Activated CD4-positive, CD25-positive, alpha-beta regulatory T cell (primary cell): ENCODE measurements around the gene EPHB1.
"Not testable (repeated sequence)": the region's sequence is repeated elsewhere in the genome, so short reads cannot be mapped to it uniquely, and the experiment has no call there.

Experiments
- DNase-seq, 4 experiments: peaks; one replicate each; lab custom pipeline; 2025; lab: John Stamatoyannopoulos, UW

The EPHB1 gene

GRCh38 chr3:135084405-135084804 lies 289.3 kb downstream of the EPHB1 start:
- no peak for DNase-seq

DNA sequence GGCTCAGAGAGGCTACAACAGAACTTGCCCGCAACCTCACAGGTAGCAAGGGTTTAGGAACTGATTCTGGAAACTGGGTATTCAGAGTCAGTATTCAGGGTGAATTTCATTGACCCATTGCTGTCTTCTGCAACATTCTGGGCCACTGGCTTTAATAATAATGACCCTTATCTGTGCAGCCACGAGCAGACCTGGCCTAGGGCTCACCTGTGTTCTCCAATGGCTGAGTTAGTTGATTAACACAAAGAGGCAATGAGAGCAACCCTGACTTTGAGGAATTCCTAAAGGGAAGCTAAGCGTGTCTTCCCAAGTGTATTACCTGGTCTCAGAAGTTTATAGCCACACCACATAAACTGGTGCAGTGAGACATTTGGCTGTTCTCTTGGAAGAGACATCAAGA lies 289.9 kb downstream of the EPHB1 start:
- no peak for DNase-seq

DNA sequence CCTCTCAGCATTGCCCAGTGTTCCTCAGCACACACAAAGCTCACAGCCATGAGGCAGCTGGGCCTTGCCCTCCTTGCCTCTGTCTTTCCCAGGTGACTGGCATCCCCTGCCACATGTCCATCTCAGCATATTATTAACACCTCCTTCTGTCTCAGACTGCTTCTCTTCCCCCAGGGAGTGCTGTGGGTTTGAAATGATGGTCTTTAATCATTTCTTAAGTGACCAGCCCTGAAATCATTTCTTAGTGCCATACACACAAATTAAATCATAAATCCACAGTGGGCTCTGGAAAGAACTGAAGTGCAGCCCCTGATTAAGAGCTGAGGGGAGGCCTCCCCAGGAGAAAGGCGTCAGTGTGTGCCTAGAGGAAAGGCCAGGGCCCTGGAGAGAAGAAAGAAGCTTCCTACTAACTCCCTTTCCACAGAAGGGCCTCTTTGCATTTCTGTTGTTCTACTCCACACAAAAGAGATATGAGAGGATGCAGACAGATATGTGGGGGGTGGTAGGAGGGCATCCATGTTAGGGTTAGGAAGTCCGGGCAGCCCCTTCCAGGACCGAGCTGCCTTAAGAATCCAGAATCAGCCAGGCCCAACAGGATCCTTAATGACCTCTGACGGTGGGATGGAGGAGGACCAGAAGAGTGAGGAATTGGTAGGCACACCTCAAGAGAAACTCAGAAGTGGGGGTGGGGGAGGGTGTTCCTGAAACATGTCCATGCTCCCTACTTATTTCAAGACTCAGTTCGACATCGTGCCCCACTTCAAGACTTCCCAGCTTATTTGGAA lies 290.8 kb downstream of the EPHB1 start:
- no peak for DNase-seq

- no peak for DNase-seq
Measured at GRCh38 chr3:135087782-135088181, 292.7 kb downstream of the EPHB1 start.

DNA sequence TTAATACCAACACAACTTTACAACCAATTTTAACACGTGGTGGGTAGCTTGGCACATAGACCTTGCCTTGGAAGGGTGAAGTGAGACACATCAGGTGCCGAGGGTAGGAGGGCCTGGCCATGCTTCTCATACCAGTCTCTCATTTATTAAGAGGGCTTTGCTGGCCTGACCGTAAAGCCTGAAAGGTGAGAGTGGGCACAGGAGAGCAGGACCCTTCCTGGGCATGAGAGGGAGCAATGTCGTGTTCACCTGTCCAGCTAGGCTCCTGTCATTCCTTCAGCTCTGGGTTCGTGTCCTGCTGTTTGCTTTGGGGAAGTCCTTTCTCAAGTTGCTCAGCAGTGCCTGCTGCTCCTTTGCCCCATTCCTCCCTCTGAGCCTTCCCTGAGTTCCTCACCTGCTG lies 294.4 kb downstream of the EPHB1 start:
- DNase-seq = no peak

DNA sequence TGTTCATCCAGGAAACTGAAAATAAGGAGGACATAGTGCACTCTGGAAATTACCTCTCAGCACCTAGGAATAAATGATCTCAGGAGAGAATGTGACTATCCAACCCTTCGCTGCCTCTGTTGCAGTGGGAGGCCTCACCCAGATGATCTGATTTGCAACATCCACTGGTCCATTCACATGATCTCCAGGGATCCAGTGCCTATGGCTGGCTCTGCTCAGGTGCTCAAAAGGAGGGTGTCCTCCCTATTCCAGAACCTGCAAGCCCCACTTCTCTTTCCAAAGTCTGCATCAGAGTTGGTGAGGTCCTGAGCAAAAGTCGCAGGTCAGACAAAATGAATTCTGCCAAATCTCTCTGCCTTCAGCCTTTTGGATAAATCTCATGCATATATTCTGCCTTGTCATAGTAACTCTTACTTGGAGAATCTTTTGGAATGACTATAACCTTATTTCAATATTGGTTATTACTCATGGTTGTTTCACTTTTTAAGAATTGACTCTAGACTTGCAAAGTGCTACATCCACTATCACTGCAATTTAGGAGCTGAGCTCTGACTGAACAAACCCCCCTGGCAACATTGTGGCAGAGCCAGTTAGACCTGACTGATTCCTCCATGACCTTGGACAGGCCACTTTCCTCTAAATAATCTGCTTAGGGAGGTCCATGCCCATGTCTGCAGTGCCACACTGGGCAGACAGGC lies 295.1 kb downstream of the EPHB1 start:
- DNase-seq = no peak

DNA sequence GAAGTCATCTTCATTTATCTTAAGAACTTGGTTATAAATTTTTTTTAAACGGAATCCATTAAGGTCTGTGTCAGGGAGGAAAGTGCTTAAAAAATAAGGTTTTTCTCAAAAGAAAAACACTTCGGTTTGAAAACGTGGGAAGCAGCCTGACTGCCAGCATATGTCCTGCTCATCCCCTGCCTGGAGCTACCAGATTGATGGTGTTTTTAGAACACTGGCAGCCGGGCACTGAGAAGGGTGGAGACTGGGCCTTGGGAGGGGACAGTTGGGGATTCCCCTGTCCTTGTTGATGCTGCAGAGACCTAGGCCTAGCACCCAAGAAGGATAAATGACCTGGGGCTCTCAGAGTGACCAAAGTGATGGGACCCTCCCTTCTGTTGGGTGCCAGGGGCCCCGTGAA lies 296.9 kb downstream of the EPHB1 start:
- no peak for DNase-seq

- DNase-seq = no peak
Measured at GRCh38 chr3:135093121-135093520, 298.1 kb downstream of the EPHB1 start.

DNA sequence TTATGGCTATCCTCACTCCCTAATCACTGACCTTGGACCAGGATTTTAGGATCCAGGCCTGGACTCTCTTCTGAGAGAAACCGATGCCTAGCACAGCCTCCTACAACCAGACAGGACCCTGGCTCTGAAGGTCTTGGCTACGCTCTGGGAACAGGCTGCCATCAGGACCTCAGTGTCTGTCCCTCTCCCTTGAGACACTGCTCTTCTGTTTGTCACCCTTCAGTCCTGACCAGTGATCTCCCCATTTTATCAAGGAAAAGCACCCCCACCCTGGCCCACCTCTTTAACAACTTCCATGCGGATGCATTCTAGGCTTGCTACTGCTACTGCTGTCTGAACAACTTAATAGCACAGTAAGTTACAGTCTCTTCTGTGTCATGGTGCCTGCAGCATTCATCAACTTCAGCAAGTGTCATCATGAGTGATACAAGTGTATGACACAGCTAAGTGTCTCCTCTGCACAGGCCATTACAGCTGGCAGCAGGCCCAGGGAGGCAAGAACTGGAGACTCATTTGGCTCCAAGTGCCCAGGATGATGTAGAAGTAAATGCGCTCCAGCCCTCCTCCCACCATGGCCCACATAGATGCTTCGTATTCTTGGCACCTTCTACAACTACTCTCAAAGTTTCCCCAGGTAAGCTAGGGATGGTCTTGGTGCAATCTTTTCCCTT lies 302.4 kb downstream of the EPHB1 start:
- DNase-seq = no peak

- DNase-seq = no peak
Measured at GRCh38 chr3:135099734-135100355, 304.8 kb downstream of the EPHB1 start.

DNA sequence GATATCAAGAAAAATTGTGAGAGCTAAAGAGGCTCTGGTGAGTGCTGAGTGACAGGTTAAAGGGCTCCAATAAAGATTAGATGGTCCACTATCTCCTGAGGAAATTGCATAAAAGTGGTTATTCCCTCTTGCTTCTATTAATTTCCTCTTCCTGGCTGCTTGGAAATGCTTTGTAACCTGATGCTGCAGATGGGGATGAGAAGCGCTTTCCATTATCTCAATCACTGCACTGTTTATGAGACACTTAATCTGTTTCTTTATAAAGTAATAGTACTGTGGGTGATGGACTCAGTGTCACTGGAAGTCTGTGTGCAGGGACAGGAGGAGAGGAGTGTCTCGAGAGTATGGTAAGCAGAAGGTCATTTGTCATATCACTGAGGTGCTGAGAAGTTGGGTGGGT lies 305.3 kb downstream of the EPHB1 start:
- no peak for DNase-seq

DNA sequence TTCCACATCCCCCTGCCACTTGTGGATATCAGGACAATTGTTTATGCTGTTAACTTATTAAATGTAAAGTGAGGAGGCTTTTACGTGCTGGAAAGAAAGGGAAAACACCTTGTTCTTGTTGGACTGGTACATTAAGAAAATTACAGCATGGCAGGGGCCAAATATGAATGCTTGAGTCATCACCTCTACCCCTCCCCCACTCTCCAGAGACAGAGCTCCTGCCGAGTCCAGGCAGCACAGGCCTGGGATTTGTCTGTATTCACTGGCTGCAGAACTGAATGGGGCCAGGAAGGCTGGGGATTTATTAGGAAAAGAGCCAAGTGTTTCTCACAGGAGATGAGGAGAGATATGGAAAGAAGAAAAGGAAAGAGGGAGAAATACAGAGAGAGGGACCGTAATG lies 308.9 kb downstream of the EPHB1 start:
- DNase-seq = no peak

DNA sequence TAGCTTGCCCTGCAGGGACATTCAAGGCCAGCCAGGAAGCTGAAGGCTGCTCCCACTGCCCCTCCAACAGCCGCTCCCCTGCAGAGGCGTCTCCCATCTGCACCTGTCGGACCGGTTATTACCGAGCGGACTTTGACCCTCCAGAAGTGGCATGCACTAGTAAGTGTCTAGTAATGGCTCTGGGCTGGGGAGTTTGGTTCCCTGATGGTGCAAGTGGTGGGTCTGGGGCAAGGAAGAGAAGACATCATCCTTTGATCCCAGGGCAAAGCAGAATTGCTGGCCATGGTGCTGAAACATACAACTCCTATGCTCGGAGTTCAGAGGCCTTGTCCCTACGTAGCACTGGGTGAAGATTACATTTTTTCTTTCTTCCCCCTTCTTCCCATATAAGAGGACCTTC lies 311.4 kb downstream of the EPHB1 start:
- DNase-seq = no peak

DNA sequence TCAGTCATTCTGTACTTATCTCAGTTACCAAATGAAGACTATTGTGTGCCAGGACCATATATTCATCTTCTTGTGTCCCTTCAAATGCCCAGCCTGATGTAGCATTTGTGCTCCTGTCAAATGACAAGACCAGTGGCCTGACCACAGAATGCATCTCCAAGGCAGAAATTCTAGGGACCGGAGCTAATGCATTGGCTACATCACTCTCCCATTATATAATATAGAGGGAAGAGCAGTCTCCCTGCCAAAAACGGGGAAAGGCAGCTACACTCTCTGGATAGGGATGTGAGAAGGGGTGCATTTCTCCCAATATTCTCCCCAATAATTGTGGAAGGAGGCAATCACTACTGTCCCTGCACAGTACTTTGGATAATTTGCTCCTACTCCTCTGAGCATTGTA lies 312.0 kb downstream of the EPHB1 start:
- DNase-seq = no peak

GRCh38 chr3:135109681-135110080 lies 314.6 kb downstream of the EPHB1 start:
- DNase-seq = no peak

DNA sequence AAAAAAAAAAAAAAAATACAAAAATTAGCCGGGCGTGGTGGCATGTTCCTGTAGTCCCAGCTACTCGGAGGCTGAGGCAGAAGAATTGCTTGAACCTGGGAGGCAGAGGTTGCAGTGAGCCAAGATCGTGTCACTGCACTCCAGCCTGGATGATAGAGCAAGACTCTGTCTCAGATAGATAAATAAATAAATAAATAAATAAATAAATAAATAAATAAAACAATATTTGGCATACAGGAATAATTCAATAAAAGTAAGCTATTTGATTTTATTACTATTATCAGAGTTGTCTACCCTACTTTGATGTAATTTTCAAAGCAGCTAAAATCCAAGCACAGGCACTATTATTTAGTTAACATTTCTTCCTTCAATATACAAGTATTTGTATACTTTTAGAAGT lies 319.5 kb downstream of the EPHB1 start:
- not testable (repeated sequence) for DNase-seq

DNA sequence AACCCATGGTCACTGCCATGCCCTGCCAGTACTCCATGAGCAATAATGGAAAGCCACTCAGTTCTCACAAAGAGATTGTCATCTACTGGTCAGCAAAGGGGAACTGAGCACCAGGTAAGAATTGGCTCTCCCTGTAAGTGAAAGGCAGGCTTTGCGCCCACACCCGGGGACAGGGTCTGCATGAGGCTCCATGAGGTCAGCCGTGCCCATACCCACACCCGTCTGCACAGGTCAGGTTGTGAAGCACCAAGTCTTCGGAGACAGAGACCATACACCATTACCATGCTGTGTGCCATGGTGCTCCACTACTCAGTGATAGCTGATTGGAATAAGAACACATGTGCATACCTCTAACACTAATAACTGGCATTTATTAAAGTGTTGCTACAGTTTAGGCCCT lies 322.9 kb downstream of the EPHB1 start:
- no peak for DNase-seq

- no peak for DNase-seq
Measured at GRCh38 chr3:135118792-135119191, 323.7 kb downstream of the EPHB1 start.

- DNase-seq = no peak
Measured at GRCh38 chr3:135125171-135125801, 330.2 kb downstream of the EPHB1 start.

DNA sequence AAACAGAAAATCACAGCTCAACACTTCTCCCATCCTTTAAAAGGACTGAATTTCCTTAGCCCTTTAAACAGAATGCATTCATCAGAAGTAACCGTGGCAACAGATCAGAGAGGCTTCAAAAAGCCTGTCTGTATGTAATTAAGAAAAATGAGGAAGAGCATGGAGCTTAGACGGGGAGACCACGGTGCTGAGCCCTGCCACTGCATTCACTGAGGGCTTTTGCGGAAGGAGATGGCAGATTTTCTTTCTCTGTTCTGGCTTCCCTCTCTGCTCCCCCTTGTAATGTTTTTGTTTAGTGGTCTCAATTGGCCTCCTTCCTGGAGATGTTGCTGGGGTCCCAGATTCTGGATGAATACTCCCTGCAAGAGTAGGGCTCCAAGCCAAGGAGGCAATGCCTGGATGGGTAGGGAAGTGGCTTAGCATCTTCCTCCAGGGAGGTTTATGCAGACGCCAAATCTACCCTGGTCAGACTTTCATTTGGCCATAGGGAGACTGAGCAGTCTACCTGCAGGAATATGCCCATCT lies 332.9 kb downstream of the EPHB1 start:
- DNase-seq = no peak

DNA sequence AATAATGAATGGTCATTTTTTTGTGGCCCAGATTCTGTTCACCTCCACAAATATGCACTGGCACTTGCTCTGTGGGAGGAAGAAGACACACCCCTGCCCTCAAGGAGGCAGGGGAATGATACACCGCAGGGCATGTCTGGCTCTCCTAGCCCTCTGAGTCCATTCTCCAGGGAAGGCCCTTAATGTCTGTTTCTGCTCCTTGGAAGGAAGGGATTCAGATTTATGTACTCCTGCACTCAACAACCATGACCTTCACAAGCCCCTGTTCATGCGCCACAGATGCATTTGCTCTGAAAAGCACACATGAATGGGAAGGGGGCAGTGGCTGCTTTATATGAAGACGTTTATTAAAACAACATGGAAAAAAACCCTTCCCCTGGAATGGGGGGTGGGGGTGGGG lies 333.8 kb downstream of the EPHB1 start:
- DNase-seq = no peak

- no peak for DNase-seq
Measured at GRCh38 chr3:135131290-135131689, 336.2 kb downstream of the EPHB1 start.
